Fibroblast of villous mesenchyme (primary cell): ENCODE measurements around the gene ZNF32. TPM values are rescaled to one million over a fixed set of nuclear protein-coding genes. Genes with fewer than 3 reads are reported as not detected.
A peak's percentile ranks its signal among the peaks of the same experiment; 100 is the strongest.

Experiments
- DNase-seq: peaks from one replicate; pipeline ENCODE4 v3.0.0-alpha.2; 2010; ENCODE audit warnings: low read depth
- H3K4me3 ChIP-seq: 2 replicates; pipeline ENCODE4 v1.5.1; 2011; ENCODE audit warnings: low read depth, mild to moderate bottlenecking, low read length
- CTCF ChIP-seq: IDR thresholded peaks from 2 replicates; pipeline ENCODE4 v1.5.1; 2012; ENCODE audit warnings: low read depth, mild to moderate bottlenecking, low read length; ENCODE audit not compliant: insufficient read depth
- total RNA-seq: library from RNA; depleted of rRNA; stranded (reverse); fragments of >200 nt; gene quantifications from 2 replicates; pipeline ENCODE4 v1.2.3, GENCODE V29; 2012

The ZNF32 gene
- total RNA-seq, 1 donor, result 30.7 TPM

GRCh38 chr10:43623351-43623750 lies 25.3 kb downstream of the ZNF32 start:
- TF ChIP-seq CTCF, result no peak
- peak overlapping the region; percentile 39 for H3K4me3 ChIP-seq
- peak; percentile 60 for DNase-seq

- TF ChIP-seq CTCF, result no peak
- DNase-seq, result no peak
- H3K4me3 ChIP-seq, result no peak overlapping the region
These were observed 26.6 kb downstream of the ZNF32 start for GRCh38 chr10:43622038-43622437.

- no peak overlapping the region for H3K4me3 ChIP-seq
- TF ChIP-seq CTCF, result no peak
- no peak for DNase-seq
These were observed 29.3 kb downstream of the ZNF32 start for GRCh38 chr10:43619368-43619767.

- no peak for TF ChIP-seq CTCF
- no peak overlapping the region for H3K4me3 ChIP-seq
- DNase-seq, result no peak
These were observed 31.8 kb downstream of the ZNF32 start for GRCh38 chr10:43616697-43617370.

- no peak for DNase-seq
These were observed 38.0 kb downstream of the ZNF32 start for GRCh38 chr10:43610636-43611035.

GRCh38 chr10:43607199-43607573 lies 41.5 kb downstream of the ZNF32 start:
- H3K4me3 ChIP-seq, result peak overlapping the region; percentile 76
- DNase-seq, result no peak

More at GRCh38 chr10:43610636-43611035, 38.0 kb downstream of the ZNF32 start:
- no peak for TF ChIP-seq CTCF
- H3K4me3 ChIP-seq, result no peak overlapping the region

More at GRCh38 chr10:43607199-43607573, 41.5 kb downstream of the ZNF32 start:
- TF ChIP-seq CTCF, result no peak
